T-helper 1 cell treated with Interleukin-12 subunit alpha and Interleukin-12 subunit beta and Interleukin-4 antibody, amounts not matched to agents 30 μg/mL and 1 μg/mL, for 36 hours (primary cell): ENCODE measurements around the gene DEDD.
A peak's percentile ranks its signal among the peaks of the same experiment; 100 is the strongest.

ENCODE experiments used
- H3K27ac Mint-ChIP-seq: one replicate; pipeline ENCODE4 v1.8.0; 2021; ENCODE audit warnings: mild to moderate bottlenecking, mixed read lengths
- H3K27me3 Mint-ChIP-seq: one replicate; pipeline ENCODE4 v1.8.0; 2021; ENCODE audit warnings: low read depth, mixed read lengths
- H3K36me3 Mint-ChIP-seq: one replicate; pipeline ENCODE4 v1.8.0; 2021; ENCODE audit warnings: low read depth, mixed read lengths
- H3K4me1 Mint-ChIP-seq: one replicate; pipeline ENCODE4 v1.8.0; 2021; ENCODE audit warnings: low read depth, mixed read lengths
- H3K4me3 Mint-ChIP-seq: one replicate; pipeline ENCODE4 v1.8.0; 2021; ENCODE audit warnings: mild to moderate bottlenecking, moderate library complexity, mixed read lengths
- H3K9me3 Mint-ChIP-seq: one replicate; pipeline ENCODE4 v1.8.0; 2021; ENCODE audit warnings: mixed read lengths

Gene DEDD

DNA sequence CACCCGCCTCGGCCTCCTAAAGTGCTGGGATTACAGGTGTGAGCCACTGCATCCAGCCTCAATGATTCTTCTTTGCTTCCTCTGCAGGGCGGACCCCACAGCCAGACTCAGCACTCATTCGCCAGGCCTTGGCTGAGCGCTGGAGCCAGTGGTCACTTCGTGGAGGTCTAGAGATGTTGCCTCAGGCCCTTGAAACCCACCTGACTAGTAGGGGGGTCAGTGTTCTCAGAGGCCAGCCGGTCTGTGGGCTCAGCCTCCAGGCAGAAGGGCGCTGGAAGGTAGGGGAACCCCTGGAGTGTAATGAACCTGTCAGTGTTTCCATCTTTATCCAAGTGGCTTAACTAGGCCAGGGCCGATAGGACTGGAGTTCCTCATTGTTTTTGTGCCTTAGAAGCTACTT lies 36.4 kb upstream of the DEDD start:
- H3K36me3 Mint-ChIP-seq, result peaks cover 34% of the 10 kb centered on the region
- no peaks in the 10 kb centered on the region for H3K9me3 Mint-ChIP-seq
- peaks cover 26% of the 10 kb centered on the region for H3K4me1 Mint-ChIP-seq
- peak overlapping the region; percentile 37 for H3K4me3 Mint-ChIP-seq
- no peaks in the 10 kb centered on the region for H3K27me3 Mint-ChIP-seq
- no peak overlapping the region for H3K27ac Mint-ChIP-seq

DNA sequence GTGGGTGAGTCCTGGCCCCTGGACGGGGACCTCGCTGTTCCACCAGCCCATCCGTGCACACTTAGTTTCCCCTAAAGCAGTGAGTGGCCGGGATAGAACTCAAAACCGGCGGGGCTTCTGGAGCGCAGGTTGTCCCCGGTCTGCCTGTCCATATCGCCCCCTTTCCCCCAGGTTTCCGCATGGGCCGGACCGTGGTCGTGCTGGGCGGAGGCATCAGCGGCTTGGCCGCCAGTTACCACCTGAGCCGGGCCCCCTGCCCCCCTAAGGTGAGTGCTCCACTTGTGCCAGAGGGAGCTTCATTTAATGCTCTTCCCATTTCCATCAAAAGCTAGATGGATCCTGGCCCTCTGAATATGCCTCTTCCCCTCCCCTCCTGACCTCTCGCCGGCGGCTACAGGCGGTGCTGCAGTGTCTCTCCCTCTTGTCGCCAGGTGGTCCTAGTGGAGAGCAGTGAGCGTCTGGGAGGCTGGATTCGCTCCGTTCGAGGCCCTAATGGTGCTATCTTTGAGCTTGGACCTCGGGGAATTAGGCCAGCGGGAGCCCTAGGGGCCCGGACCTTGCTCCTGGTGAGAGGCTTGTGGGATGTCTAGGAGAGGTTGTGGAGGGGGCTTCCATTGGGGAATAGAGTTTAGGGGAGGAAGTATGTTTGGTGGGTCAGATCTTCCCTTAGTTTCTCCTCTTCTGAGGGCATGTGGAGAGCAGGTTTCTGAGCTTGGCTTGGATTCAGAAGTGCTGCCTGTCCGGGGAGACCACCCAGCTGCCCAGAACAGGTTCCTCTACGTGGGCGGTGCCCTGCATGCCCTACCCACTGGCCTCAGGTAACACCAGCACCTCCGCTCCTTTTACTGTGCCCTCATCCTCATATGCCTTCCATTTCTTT lies 34.4 kb upstream of the DEDD start:
- no peaks in the 10 kb centered on the region for H3K9me3 Mint-ChIP-seq
- H3K27me3 Mint-ChIP-seq, result no peaks in the 10 kb centered on the region
- peak overlapping the region; percentile 98 for H3K27ac Mint-ChIP-seq
- peaks cover 24% of the 10 kb centered on the region for H3K4me1 Mint-ChIP-seq
- peaks cover 30% of the 10 kb centered on the region for H3K36me3 Mint-ChIP-seq
- peak overlapping the region; percentile 91 for H3K4me3 Mint-ChIP-seq

DNA sequence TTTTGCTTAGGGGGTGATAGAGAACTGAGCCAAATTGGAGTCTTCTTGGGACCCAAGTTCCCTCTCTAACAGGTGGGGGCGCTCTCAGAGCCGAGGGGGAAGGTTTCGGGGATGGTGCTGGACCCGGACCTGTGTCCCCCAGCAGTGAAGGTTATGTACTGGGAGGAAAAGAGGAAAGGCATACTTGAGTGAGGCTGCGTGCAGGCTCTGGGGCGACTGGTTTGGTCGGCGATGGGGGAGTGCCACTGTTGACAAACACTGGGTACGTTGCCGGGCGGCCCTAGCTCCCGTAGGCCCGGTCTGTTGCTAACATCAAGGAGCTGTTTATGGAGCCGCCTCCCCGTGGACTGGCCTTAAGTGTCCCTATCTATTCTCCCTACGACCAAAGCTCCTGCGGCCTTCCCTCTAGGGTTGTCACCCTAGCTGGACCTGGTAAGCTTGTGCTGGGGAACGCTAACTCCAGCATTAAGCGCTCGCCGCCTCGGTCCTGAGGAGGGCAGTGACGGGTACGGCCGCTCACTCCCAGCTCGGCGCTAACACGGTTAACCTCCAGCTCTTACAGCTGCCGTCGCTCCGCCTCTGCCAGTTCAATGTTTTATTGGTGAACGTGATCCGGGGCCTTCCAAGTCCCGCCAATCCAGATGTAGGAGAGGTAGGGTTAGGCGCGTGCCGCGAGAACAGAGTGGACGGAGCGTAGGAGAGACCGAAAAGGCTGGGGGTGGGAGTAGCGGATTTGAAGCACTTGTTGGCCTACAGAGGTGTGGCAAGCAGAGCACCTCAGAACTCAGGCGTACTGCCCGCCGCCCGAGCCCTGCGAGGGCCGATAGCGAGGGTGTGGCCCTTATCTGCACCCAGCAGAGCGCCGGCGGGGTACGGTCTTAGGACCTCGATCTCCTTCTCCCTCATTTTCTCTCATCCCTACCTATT lies 33.5 kb upstream of the DEDD start, which contains the start of gene PPOX:
Gene PPOX (plus strand): TSS at position 685 of the 927 bp plus-strand sequence. CDS start 422 bp downstream, outside the sequence.
- Mint-ChIP-seq H3K27ac (peak within 1 kb of the TSS; percentile 98), H3K27me3 (no peaks in the 10 kb centered on the region), H3K36me3 (peaks cover 29% of the 10 kb centered on the region), H3K9me3 (no peaks in the 10 kb centered on the region), H3K4me3 (peak within 1 kb of the TSS; percentile 91), H3K4me1 (peaks cover 31% of the 10 kb centered on the region)

GRCh38 chr1:161164901-161165610 lies 32.6 kb upstream of the DEDD start:
- peak overlapping the region; percentile 61 for H3K4me3 Mint-ChIP-seq
- H3K4me1 Mint-ChIP-seq, result peaks cover 36% of the 10 kb centered on the region
- H3K27me3 Mint-ChIP-seq, result no peaks in the 10 kb centered on the region
- H3K27ac Mint-ChIP-seq, result peak overlapping the region; percentile 98
- H3K36me3 Mint-ChIP-seq, result peaks cover 25% of the 10 kb centered on the region
- H3K9me3 Mint-ChIP-seq, result no peaks in the 10 kb centered on the region

DNA sequence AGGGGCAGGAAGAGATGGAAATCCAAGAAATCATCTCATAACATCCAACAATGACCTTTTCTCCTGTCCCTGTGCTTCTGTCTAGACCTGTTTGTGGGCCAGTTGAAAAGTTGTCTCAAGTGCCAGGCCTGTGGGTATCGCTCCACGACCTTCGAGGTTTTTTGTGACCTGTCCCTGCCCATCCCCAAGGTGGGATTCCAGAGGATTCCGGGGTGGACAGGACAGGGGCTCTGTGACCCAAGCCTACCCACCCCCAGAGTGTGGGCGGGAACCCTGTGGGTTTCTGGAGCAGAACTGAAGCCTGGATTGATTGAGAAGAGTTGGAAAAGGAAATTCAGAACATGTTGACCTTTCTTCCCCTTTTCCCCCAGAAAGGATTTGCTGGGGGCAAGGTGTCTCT lies 31.3 kb upstream of the DEDD start:
- Mint-ChIP-seq H3K36me3 (peaks cover 29% of the 10 kb centered on the region), H3K4me1 (peaks cover 42% of the 10 kb centered on the region), H3K27me3 (no peaks in the 10 kb centered on the region), H3K27ac (peak overlapping the region; percentile 29), H3K9me3 (no peaks in the 10 kb centered on the region), H3K4me3 (no peak overlapping the region)

DNA sequence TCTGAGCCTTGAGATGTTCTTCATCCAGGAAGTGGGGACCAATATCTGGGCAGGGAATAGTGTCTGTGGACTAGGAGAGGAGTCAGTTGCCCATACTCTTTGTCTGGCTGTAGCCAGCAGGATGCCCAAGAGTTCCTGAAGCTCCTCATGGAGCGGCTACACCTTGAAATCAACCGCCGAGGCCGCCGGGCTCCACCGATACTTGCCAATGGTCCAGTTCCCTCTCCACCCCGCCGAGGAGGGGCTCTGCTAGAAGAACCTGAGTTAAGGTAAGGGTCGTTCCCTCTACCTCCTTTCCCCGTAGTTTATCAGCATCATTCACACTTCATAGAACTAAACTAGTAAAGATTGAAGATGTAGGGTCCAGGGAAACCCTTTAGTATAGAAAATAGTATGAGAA lies 30.3 kb upstream of the DEDD start:
- Mint-ChIP-seq H3K9me3 (no peaks in the 10 kb centered on the region), H3K4me3 (no peak overlapping the region), H3K36me3 (peaks cover 26% of the 10 kb centered on the region), H3K4me1 (peaks cover 43% of the 10 kb centered on the region), H3K27ac (no peak overlapping the region), H3K27me3 (no peaks in the 10 kb centered on the region)

DNA sequence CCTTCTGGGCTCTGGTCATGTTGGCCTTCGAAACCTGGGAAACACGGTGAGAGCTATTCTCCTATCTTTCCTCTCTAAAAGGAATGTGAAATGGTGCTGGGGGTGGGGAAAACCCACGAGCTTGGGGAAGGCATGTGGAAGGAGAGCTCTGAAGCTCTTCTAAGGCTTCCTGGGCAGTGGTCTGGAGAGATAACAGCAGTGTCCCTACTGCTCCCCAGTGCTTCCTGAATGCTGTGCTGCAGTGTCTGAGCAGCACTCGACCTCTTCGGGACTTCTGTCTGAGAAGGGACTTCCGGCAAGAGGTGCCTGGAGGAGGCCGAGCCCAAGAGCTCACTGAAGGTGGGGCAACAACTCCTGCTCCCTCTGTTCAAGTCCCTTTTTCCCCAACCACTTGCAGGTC lies 29.6 kb upstream of the DEDD start:
- Mint-ChIP-seq H3K4me3 (no peak overlapping the region), H3K27me3 (no peaks in the 10 kb centered on the region), H3K36me3 (peaks cover 32% of the 10 kb centered on the region), H3K4me1 (peaks cover 38% of the 10 kb centered on the region), H3K27ac (peak overlapping the region; percentile 14), H3K9me3 (no peaks in the 10 kb centered on the region)

DNA sequence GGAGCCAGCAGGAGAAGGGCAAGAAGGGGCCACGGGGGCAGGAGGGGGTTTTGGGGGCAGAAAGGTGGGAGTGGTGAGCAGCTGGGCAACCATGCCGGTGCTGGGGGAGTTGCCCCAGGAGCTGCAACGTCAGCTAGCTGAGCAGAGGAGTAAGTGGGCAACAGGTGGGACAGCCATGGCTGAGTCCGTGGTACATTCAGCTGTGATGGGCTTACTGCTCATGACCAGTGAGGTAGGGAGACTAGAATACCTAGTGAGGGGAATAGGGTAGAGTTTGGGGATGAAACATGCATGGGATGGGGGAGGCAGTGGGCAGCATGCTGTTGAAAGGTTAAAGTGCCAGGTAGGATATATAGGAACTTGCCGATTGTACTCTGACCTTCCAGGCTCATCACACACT lies 29.2 kb upstream of the DEDD start:
- H3K27me3 Mint-ChIP-seq, result no peaks in the 10 kb centered on the region
- H3K27ac Mint-ChIP-seq, result peak overlapping the region; percentile 27
- H3K4me1 Mint-ChIP-seq, result peaks cover 36% of the 10 kb centered on the region
- peaks cover 35% of the 10 kb centered on the region for H3K36me3 Mint-ChIP-seq
- H3K4me3 Mint-ChIP-seq, result no peak overlapping the region
- H3K9me3 Mint-ChIP-seq, result no peaks in the 10 kb centered on the region

GRCh38 chr1:161160671-161161145 lies 28.2 kb upstream of the DEDD start:
- Mint-ChIP-seq H3K36me3 (peaks cover 36% of the 10 kb centered on the region), H3K27ac (peak overlapping the region; percentile 27), H3K27me3 (no peaks in the 10 kb centered on the region), H3K9me3 (no peaks in the 10 kb centered on the region), H3K4me3 (peak overlapping the region; percentile 69), H3K4me1 (peaks cover 36% of the 10 kb centered on the region)

DNA sequence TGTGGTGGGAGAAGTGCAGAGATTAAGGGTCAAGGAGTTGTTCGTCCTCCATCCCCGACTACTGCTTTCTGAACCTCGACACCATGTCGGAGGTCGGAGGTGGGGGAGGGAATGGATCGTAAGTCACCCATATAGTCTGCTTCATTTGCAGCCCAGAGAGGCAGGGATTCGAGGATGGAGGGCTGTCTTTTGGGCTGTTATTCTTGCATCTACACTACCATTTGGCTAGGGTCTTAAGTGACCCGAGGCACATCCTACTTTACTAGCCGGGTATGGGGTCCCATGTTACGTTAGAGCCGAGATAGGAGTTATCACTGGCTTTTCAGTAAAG lies 27.4 kb upstream of the DEDD start:
- no peaks in the 10 kb centered on the region for H3K9me3 Mint-ChIP-seq
- no peaks in the 10 kb centered on the region for H3K27me3 Mint-ChIP-seq
- H3K4me3 Mint-ChIP-seq, result peak overlapping the region; percentile 84
- peaks cover 37% of the 10 kb centered on the region for H3K4me1 Mint-ChIP-seq
- peaks cover 38% of the 10 kb centered on the region for H3K36me3 Mint-ChIP-seq
- H3K27ac Mint-ChIP-seq, result peak overlapping the region; percentile 80

GRCh38 chr1:161159087-161159912 lies 26.8 kb upstream of the DEDD start, which contains the start of gene USP21:
USP21 (plus strand) TSS chr1:161159500; CDS start chr1:161160641, 1,141 bp downstream.
- no peaks in the 10 kb centered on the region for H3K9me3 Mint-ChIP-seq
- H3K4me1 Mint-ChIP-seq, result peaks cover 40% of the 10 kb centered on the region
- no peaks in the 10 kb centered on the region for H3K27me3 Mint-ChIP-seq
- H3K4me3 Mint-ChIP-seq, result peak within 1 kb of the TSS; percentile 84
- peaks cover 37% of the 10 kb centered on the region for H3K36me3 Mint-ChIP-seq
- peak within 1 kb of the TSS; percentile 83 for H3K27ac Mint-ChIP-seq

- Mint-ChIP-seq H3K4me3 (peak overlapping the region; percentile 84), H3K9me3 (no peaks in the 10 kb centered on the region), H3K36me3 (peaks cover 31% of the 10 kb centered on the region), H3K27me3 (no peaks in the 10 kb centered on the region), H3K27ac (peak overlapping the region; percentile 81), H3K4me1 (peaks cover 40% of the 10 kb centered on the region)
Observed at GRCh38 chr1:161158316-161159010, 26.0 kb upstream of the DEDD start.

- peaks cover 26% of the 10 kb centered on the region for H3K36me3 Mint-ChIP-seq
- H3K9me3 Mint-ChIP-seq, result no peaks in the 10 kb centered on the region
Observed at GRCh38 chr1:161157867-161158266, 25.4 kb upstream of the DEDD start.

More at GRCh38 chr1:161157867-161158266, 25.4 kb upstream of the DEDD start:
- Mint-ChIP-seq H3K27ac (peak overlapping the region; percentile 81), H3K4me3 (peak overlapping the region; percentile 41), H3K4me1 (peaks cover 42% of the 10 kb centered on the region), H3K27me3 (no peaks in the 10 kb centered on the region)
